NCI-H524 (cell line): ENCODE data around the gene ABCA5.
"Not testable (repeated sequence)": the region's sequence is repeated elsewhere in the genome, so short reads cannot be mapped to it uniquely, and the experiment has no call there.

Source experiments
- DNase-seq, 2 experiments: peaks; one replicate each; lab custom pipeline; 2025; lab: John Stamatoyannopoulos, UW

Gene ABCA5

DNA sequence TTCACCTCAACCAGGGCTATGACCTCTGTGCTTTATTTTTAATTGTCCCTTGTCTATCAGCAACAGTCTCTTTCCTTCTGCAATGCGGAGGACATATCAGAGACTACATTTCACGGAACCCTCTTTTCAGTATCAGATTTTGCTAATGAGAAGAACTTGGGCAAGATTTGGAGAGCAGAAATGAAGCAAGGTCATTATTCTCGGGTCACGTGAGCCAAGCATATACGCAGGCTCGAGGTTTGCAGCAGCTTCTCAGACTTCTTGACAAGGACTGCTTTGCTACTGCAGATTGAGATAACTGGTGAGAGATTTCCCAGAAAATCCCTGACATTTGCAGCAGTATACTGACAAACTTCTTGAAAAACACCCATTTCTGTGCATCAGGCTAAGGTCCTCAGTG is 128.7 kb downstream of the ABCA5 start:
- DNase-seq, result no peak

GRCh38 chr17:69196105-69196653 is 130.8 kb downstream of the ABCA5 start:
- DNase-seq, result not testable (repeated sequence)
